ENCODE results near the gene TP53. TPM values are rescaled to one million over a fixed set of nuclear protein-coding genes. Genes with fewer than 3 reads are reported as not detected.

Gene TP53
- total RNA-seq, 1 donor = 71.3 TPM

DNA sequence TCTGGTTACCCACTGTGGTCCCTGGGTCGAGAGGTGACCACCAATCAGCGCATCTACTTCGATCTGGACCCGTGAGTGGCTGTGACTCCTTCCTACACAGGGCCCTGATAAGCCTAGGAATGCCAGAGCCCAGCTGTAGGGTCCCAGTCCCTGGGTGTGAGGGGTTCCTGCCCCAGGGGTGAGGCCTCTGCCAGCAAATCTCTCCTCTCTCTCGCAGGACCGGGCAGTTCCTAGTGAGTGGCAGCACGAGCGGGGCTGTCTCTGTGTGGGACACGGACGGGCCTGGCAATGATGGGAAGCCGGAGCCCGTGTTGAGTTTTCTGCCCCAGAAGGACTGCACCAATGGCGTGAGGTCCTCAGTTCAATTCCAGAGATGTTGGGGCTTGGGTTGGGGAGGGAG, 15.5 kb upstream of the TP53 start:
- no peak for DNase-seq (ENCODE audit: insufficient read length, low spot score, missing footprints)
- no peaks in the 10 kb centered on the region for H4K20me1 ChIP-seq (ENCODE audit: insufficient read depth, low read length)
- H3K27ac ChIP-seq (ENCODE audit: low read depth, low read length) = no peak overlapping the region
- TF ChIP-seq, protein P1, sequence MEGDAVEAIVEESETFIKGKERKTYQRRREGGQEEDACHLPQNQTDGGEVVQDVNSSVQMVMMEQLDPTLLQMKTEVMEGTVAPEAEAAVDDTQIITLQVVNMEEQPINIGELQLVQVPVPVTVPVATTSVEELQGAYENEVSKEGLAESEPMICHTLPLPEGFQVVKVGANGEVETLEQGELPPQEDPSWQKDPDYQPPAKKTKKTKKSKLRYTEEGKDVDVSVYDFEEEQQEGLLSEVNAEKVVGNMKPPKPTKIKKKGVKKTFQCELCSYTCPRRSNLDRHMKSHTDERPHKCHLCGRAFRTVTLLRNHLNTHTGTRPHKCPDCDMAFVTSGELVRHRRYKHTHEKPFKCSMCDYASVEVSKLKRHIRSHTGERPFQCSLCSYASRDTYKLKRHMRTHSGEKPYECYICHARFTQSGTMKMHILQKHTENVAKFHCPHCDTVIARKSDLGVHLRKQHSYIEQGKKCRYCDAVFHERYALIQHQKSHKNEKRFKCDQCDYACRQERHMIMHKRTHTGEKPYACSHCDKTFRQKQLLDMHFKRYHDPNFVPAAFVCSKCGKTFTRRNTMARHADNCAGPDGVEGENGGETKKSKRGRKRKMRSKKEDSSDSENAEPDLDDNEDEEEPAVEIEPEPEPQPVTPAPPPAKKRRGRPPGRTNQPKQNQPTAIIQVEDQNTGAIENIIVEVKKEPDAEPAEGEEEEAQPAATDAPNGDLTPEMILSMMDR (IDR thresholded peaks at IDR 0.05; ENCODE audit: extremely low read depth, low read depth, low read length) = no peak
- no peaks in the 10 kb centered on the region for H3K9me3 ChIP-seq (ENCODE audit: low read depth, low read length)
- H3K79me2 ChIP-seq (ENCODE audit: insufficient read depth, low read length) = no peaks in the 10 kb centered on the region
- H3K4me1 ChIP-seq (ENCODE audit: insufficient read depth, low read length) = peaks cover 11% of the 10 kb centered on the region
- no peak overlapping the region for H3K4me2 ChIP-seq (ENCODE audit: insufficient read depth, low read length)
- no peak overlapping the region for H2AFZ ChIP-seq (ENCODE audit: low read length)
- H3K36me3 ChIP-seq (ENCODE audit: insufficient read depth, low read length) = peaks cover 5% of the 10 kb centered on the region
- H3K4me3 ChIP-seq (ENCODE audit: insufficient read depth, low read length) = no peak overlapping the region
- H3K27me3 ChIP-seq (ENCODE audit: insufficient read depth, low read length) = peaks cover 40% of the 10 kb centered on the region

DNA sequence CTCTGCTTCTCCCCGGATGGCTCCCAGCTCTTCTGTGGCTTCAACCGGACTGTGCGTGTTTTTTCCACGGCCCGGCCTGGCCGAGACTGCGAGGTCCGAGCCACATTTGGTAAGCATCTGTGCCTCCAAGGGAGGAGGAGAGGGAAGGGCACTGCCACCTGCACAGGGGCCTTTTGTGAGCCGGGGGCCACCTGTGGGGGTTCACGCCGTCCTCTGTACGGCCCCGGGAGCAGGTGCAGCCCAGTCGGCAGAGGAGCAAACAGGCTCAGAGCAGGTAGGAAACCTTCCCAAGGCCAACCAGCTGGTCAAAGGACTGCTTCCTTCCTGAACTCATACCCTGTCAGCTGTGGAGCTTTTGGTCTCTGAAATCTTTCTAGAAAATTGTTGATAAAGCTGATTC, 14.4 kb upstream of the TP53 start:
- TF ChIP-seq, protein P1 (IDR thresholded peaks at IDR 0.05; ENCODE audit: extremely low read depth, low read depth, low read length) = no peak
- Histone ChIP-seq H3K4me2 (ENCODE audit: insufficient read depth, low read length) (no peak overlapping the region), H3K4me3 (ENCODE audit: insufficient read depth, low read length) (no peak overlapping the region)

DNA sequence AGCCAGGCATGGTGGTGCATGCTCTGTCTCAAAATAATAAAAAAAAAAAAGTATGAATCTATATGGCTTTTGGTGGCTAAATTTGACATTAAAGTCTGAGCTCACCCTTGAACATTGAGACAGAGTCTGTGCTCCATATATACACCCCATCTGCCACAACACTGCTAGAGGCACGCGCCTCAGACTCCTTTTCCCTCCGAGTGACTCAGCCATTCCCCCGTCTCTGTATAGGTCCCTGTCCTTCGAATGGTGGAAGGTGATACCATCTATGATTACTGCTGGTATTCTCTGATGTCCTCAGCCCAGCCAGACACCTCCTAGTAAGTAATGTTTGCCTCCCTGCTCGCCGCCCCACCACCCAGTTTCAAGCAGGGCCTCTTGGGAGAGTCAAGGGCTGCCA, 13.2 kb upstream of the TP53 start:
- Histone ChIP-seq H3K36me3 (ENCODE audit: insufficient read depth, low read length) (peaks cover 5% of the 10 kb centered on the region), H4K20me1 (ENCODE audit: insufficient read depth, low read length) (no peaks in the 10 kb centered on the region), H3K79me2 (ENCODE audit: insufficient read depth, low read length) (no peaks in the 10 kb centered on the region), H3K27ac (ENCODE audit: low read depth, low read length) (no peak overlapping the region), H3K27me3 (ENCODE audit: insufficient read depth, low read length) (peaks cover 19% of the 10 kb centered on the region), H3K4me3 (ENCODE audit: insufficient read depth, low read length) (no peak overlapping the region), H3K9me3 (ENCODE audit: low read depth, low read length) (no peaks in the 10 kb centered on the region), H3K4me2 (ENCODE audit: insufficient read depth, low read length) (no peak overlapping the region), H2AFZ (ENCODE audit: low read length) (no peak overlapping the region), H3K4me1 (ENCODE audit: insufficient read depth, low read length) (peaks cover 11% of the 10 kb centered on the region)
- TF ChIP-seq, protein P1 (IDR thresholded peaks at IDR 0.05; ENCODE audit: extremely low read depth, low read depth, low read length) = no peak
- no peak for DNase-seq (ENCODE audit: insufficient read length, low spot score, missing footprints)

More for the DNA sequence above, 14.4 kb upstream of the TP53 start:
- H3K4me1 ChIP-seq (ENCODE audit: insufficient read depth, low read length) = peaks cover 11% of the 10 kb centered on the region
- no peak for DNase-seq (ENCODE audit: insufficient read length, low spot score, missing footprints)
- H3K27me3 ChIP-seq (ENCODE audit: insufficient read depth, low read length) = peaks cover 30% of the 10 kb centered on the region
- no peaks in the 10 kb centered on the region for H3K79me2 ChIP-seq (ENCODE audit: insufficient read depth, low read length)
- no peak overlapping the region for H3K27ac ChIP-seq (ENCODE audit: low read depth, low read length)
- no peaks in the 10 kb centered on the region for H4K20me1 ChIP-seq (ENCODE audit: insufficient read depth, low read length)
- H2AFZ ChIP-seq (ENCODE audit: low read length) = no peak overlapping the region
- peaks cover 5% of the 10 kb centered on the region for H3K36me3 ChIP-seq (ENCODE audit: insufficient read depth, low read length)
- no peaks in the 10 kb centered on the region for H3K9me3 ChIP-seq (ENCODE audit: low read depth, low read length)

DNA sequence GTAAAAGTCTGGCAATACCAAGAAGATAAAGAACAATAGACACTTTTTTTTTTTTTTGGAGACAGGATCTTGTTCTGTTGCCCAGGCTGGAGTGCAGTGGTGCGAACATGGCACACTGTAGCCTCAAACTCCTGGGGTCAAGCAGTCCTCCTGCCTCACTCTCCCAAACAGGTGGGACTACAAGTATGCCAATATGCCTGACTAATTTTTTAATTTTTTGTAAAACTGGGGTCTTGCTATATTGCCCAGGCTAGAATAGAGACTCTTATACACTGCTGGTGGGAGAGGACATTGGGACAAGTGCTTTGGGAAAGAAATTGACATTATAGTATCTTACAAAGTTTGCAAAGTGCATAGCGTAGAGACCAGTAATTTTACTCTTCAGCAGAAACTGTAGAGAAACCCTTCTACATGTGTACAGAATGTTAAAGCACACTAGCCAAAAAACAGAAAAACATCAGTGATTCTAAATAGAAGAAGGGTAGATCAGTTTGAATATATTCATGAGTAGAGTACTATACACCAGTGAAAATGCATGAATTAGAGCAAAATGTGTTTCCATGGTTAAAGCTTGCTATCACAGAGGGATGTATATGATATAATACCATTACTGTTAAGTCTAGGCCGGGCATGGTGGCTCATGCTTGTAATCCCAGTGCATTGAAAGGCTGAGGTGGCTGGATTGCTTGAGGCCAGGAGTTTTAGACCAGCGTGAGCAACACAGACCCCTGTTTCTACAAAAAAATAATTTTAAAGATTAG, 10.7 kb upstream of the TP53 start:
- no peaks in the 10 kb centered on the region for H3K9me3 ChIP-seq (ENCODE audit: low read depth, low read length)
- no peaks in the 10 kb centered on the region for H3K79me2 ChIP-seq (ENCODE audit: insufficient read depth, low read length)
- no peak overlapping the region for H3K4me2 ChIP-seq (ENCODE audit: insufficient read depth, low read length)
- H4K20me1 ChIP-seq (ENCODE audit: insufficient read depth, low read length) = no peaks in the 10 kb centered on the region
- H3K36me3 ChIP-seq (ENCODE audit: insufficient read depth, low read length) = peaks cover 5% of the 10 kb centered on the region
- H3K4me3 ChIP-seq (ENCODE audit: insufficient read depth, low read length) = no peak overlapping the region
- no peaks in the 10 kb centered on the region for H3K27me3 ChIP-seq (ENCODE audit: insufficient read depth, low read length)
- no peak overlapping the region for H2AFZ ChIP-seq (ENCODE audit: low read length)
- H3K27ac ChIP-seq (ENCODE audit: low read depth, low read length) = no peak overlapping the region
- TF ChIP-seq, protein P1 (IDR thresholded peaks at IDR 0.05; ENCODE audit: extremely low read depth, low read depth, low read length) = no peak
- no peak for DNase-seq (ENCODE audit: insufficient read length, low spot score, missing footprints)
- H3K4me1 ChIP-seq (ENCODE audit: insufficient read depth, low read length) = no peaks in the 10 kb centered on the region
